Erythroblast (primary cell): ENCODE results near the gene MTERF1.
"Not testable (repeated sequence)": the region's sequence is repeated elsewhere in the genome, so short reads cannot be mapped to it uniquely, and the experiment has no call there.

ENCODE experiments used
- GATA1 ChIP-seq: IDR thresholded peaks from 2 replicates; pipeline ENCODE4 v1.6.1; 2011; ENCODE audit warnings: low read depth, mild to moderate bottlenecking, control low read depth, low read length, moderate library complexity
- POLR2A ChIP-seq: IDR thresholded peaks from 2 replicates; pipeline ENCODE4 v1.6.1; 2011; ENCODE audit warnings: mild to moderate bottlenecking, low read length

GRCh38 chr7:91893699-91894098 lies 13.2 kb upstream of the MTERF1 start:
- TF ChIP-seq POLR2A, GATA1: not testable (repeated sequence)
